ENCODE results near the gene CHMP1A.
"Not testable (repeated sequence)": the region's sequence is repeated elsewhere in the genome, so short reads cannot be mapped to it uniquely, and the experiment has no call there.

Gene CHMP1A

DNA sequence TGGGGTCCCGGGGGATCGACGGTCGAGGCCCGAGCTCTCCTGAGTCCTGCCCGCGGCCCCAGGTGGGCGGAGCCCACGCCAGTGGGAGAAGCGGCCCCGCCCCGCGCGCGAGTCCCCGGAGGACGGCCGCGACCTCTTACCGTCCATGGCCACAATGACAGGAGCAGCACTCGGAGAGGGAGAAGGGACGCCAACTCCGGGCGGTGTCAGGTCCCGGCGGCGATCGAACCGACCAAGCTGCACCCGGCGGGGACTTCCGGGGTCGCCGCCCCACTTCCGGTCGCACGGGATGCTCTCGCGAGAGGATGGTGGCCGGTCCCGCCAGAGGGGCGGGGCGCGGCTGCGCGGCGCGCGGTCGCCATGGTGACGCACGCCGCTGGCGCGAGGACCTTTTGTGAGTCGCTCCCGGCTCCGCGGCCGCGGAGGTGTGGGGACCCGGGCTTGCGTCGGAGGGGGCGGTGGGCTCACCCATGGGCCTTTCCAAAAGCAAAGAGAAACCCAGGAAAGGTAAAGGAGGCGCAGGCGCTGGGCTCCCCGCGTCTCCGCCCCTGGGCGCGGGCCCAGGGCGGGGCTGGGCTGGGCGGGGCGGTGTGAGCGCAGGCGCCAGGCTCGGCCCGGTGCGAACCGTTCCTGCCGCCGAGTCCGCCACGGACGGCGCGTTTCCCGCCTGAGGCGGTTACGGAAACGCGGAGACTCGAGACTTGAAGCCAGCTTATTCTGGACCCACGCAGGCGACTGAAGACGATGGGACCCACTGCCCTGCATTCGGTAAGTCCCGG lies at the start of gene CHMP1A, which contains the start of gene SPATA33:
Gene CHMP1A (minus strand): TSS at position 267 of the 779 bp plus-strand sequence. CDS start 120 bp downstream, at position 147.
Gene SPATA33 (plus strand): TSS at position 395 of the 779 bp plus-strand sequence. CDS start 76 bp downstream, at position 471.
- DNase-seq, result peak; percentile 98

DNA sequence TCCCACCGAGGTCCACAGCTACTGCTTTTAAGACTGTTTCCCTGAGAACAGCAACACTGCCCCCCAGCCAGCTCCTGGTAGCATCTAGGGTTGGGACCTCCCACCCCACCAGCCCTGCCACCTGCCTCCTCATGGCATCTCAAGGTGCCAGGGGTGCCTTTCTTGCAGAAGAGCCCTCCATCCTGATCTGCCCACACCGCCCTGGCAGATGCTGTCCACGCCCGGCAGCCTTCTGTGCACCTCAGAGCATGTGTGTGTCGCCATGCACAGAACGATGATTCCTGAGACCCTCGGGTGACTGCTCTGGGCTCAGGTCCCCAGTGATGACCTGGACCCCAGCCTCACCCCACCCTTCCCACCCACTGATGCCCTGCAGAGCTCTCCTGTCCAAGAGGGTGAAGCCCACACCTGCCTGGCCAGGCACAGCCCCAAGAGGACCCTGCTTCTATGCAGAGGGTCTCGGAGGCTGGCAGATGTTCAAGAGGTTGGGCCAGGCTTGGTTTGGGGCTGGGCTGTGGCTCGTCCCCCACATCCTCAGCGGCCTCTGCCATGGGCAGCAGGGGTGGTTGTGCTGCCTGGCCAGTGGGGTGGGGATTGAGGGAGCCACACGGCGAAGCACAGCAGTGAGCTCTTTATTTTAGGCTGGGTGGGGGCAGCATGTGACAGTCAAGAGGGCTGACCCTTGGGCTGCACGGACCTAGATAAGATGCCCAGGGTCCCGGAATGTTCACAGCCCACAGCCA lies 49.2 kb upstream of the CHMP1A start:
- no peak for DNase-seq

GRCh38 chr16:89705006-89705405 lies 47.5 kb upstream of the CHMP1A start:
- no peak for DNase-seq

DNA sequence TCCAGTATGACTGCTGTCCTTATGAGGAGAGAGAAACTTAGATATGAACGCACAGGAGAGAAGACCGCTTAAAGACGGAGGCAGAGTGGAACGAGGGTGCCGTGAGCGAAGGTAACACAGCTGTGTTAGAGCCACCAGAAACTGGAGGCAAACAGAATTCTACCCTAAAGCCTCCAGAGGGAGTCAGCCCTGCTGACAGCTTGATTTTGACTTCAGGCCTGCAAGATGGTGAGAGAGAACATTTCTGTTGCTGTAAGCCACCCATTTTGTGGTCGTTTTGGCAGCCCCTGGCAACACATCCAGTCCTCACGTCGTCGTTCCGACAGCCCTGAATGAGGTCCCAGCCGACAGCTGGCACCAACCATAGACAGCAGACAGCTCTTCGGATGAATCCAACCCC lies 46.8 kb upstream of the CHMP1A start:
- DNase-seq, result no peak

GRCh38 chr16:89701425-89702406 lies 44.2 kb upstream of the CHMP1A start, which contains the start of gene SPATA2L:
TSS of gene SPATA2L (minus strand) at chr16:89701705. CDS start at chr16:89701232, 473 bp downstream.
- DNase-seq, result peak; percentile 99

GRCh38 chr16:89700649-89701424 lies 43.3 kb upstream of the CHMP1A start:
- DNase-seq, result peak; percentile 76

GRCh38 chr16:89700100-89700648 lies 42.7 kb upstream of the CHMP1A start:
- DNase-seq, result peak; percentile 98

GRCh38 chr16:89699629-89700099 lies 42.2 kb upstream of the CHMP1A start:
- not testable (repeated sequence) for DNase-seq

DNA sequence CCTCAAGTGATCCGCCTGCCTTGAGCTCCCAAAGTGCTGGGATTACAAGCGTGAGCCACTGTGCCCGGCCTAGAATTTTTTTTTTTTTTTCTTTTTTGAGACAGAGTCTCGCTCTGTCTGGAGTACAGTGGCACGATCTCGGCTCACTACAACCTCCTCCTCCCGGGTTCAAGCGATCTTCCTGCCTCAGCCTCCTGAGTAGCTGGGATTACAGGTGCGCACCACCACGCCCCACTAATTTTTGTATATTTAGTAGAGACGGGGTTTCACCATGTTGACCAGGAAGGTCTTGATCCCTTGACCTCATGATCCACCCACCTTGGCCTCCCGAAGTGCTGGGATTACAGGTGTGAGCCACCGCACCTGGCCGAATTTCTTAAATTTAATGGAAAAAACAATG lies 41.2 kb upstream of the CHMP1A start:
- not testable (repeated sequence) for DNase-seq

DNA sequence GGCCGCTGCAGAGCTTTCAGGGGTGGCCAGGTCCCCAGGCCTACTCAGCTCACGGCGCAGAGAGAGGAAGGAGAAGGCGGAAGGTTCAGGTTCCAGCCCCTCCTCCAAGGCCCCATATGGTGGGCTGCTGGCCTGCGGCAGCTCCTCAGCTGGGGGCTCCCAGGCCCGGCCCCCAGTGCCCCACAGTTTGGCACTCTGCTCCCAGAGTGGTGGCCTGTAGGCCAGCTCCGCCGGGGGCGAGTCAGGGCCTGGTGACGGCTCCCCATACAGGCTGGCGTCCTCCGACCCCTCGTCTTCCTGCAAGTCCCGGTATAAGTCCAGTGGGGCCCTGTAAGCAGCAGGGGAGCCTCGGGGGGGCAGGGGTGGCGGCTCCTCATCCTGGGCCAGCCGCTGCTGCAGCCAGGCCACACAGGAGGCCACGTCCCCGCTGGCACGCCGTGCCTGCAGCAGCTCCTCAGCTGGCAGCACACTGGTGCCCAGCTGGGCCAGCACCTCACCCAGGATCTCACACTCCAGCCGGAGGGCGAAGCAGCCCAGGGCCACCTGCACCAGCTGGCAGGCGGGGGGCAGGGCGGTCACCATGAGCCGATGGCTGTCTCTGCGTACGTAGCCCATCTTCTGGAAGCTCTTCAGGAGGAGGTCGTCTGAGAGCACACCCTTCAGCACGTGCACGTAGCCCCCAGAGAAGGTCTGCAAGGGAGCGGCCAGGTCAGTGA lies 40.3 kb upstream of the CHMP1A start:
- DNase-seq, result no peak

- no peak for DNase-seq
Observed at GRCh38 chr16:89697161-89697615, 39.7 kb upstream of the CHMP1A start.

- no peak for DNase-seq
Observed at GRCh38 chr16:89696670-89697128, 39.2 kb upstream of the CHMP1A start.

DNA sequence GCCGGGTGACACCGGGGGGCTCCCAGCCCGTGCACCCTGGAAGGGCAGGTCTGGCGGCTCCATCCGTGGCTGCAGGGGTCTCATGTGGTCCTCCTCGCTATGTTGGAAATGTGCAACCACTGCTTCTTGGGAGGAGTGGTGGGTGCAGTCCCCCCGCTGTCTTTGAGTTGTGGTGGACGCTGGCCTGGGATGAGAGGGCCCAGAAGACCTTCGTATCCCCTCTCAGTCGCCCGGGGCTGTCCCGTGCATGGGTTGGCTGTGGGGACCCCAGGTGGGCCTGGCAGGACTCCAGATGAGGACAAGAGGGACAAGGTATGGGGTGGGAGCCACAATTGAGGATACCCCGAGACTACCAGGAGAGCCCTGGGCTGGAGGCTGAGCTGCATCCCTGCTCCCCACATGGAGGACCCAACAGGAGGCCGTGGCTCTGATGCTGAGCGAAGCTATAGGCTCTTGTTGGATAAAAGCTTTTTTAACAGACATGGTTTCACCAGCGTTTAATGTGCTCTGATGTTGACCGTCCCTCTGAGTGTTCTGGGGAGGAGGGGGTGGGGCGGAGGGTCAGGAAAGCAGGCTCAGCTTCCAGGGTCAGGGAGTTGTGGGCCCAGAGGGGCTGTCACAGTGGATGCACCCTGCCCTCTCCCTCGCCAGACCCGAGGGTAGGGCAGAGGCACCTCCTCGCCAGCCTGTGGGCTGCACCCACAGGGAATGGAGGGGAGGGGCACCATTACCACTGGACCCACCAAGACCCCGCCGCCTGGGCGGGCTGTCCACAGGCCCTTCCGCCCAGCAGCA lies 38.6 kb upstream of the CHMP1A start:
- no peak for DNase-seq

- no peak for DNase-seq
Observed at GRCh38 chr16:89695086-89695874, 37.8 kb upstream of the CHMP1A start.

GRCh38 chr16:89694784-89695085 lies 37.2 kb upstream of the CHMP1A start:
- DNase-seq, result not testable (repeated sequence)

DNA sequence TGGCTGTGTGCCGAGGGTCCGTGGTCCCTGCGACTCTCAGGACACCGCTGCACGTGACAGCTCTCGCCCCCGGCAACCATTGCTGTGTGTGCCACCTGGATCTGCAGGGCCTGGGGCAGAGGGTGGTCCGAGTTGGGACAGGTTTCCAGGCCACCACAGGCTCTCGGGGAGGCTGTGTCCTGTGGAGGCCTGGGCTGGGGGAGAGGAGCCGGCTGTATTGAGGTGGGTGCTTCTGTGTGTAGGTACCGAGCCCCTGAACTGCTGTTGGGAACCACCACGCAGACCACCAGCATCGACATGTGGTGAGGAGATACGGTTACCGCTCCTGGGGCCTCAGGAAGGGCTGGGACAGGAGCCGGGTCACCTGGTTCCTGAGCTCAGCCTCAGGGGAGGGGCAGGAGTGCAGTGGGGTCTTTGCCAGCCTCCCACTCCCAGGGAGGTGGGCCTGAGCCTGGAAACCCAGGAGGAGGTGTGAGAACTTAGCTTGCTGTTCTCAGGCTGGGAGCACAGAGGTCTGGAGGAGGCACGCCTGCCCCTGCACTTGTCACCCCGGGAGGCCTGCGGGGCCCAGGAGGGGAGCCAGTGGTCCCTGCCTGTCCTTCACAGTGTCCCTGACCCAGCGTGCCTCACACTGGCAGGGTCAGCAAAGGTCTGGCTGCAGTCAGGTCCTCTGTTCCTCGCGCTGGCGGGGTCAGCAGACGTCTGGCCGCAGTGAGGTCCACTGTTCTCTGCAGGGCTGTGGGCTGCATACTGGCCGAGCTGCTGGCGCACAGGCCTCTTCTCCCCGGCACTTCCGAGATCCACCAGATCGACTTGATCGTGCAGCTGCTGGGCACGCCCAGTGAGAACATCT lies 36.6 kb upstream of the CHMP1A start:
- DNase-seq, result no peak

DNA sequence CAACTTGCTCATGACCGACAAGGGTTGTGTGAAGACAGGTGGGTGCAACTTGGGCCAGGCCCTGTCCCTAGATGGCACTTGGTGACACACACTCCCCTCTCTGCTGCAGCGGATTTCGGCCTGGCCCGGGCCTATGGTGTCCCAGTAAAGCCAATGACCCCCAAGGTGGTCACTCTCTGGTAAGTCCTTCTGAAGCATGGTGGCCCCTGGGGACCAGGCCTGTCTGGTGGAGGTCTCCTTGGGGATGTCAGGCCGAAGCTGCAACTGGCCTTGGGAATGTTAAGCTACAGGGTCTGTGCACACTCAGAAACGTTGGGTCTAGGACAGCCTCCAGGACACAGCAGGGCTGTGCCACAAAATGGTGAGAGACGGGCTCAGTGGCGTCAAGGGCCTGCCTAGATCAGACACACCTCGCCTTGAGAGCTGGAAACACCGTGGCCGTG lies 35.8 kb upstream of the CHMP1A start:
- DNase-seq, result no peak
